NCI-H2196 treated with DMSO at 0.1 percent for 48 hours (cell line): ENCODE measurements around the gene TOMM6.

Experiments
- DNase-seq: peaks from one replicate; lab custom pipeline; 2025; ENCODE audit not compliant: unreplicated experiment; lab: John Stamatoyannopoulos, UW

The TOMM6 gene

DNA sequence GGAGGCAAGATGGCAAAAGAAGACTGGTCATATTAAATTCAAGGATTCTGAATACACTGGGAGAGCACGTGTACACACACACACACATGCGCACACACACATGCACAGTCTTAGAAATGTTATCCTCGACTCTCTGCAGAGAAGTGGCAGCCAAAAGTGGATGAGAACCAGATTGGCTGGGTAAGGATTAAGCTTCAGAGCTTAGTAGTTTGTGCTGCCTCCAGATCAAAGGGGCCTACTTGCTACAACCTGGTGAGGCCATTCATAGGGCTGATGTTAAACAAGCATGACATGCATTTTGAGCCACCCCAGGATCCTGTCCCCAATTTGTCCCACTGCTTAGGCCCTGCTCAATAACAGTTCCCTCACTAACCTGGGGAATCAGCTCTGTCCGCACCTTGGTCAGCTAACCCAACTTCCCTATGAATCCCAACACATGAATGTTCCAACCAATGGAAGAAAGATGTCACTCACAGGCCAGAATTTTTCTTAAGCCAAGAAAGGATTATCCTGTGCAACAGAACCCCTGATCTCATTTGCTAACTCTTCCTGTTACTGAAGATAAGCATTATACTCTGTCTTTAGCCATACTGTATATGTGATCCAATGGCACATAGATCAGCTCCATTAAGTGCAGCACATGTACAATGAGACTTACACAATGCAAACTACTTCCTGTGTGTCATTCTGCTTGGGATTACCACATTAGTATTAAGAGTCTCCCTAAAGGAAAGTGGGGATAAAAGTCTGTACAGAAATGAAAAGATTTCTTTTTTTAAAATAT, 31.0 kb downstream of the TOMM6 start:
- no peak for DNase-seq

- no peak for DNase-seq
Measured at GRCh38 chr6:41821266-41821665, 33.8 kb downstream of the TOMM6 start.

DNA sequence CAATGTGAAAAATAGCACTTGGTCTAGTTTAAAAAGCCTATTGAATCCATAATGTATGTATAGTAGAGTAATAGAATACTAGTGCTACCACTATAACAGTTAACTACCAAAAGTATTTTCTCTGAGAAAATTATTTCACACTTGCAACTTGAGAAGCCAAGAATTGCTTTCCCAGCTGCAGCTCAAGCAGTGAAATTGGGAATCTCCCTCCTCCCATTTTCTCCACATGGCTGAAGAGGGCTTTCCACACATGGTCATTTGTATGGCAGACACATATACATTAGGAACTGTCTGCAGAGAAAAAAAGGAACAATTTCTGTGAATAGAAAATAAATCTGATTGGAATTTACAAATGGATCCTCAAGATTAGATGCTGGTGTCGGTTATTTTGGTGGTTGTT, 34.5 kb downstream of the TOMM6 start:
- DNase-seq: no peak

GRCh38 chr6:41823178-41823577, 35.7 kb downstream of the TOMM6 start:
- DNase-seq: no peak

DNA sequence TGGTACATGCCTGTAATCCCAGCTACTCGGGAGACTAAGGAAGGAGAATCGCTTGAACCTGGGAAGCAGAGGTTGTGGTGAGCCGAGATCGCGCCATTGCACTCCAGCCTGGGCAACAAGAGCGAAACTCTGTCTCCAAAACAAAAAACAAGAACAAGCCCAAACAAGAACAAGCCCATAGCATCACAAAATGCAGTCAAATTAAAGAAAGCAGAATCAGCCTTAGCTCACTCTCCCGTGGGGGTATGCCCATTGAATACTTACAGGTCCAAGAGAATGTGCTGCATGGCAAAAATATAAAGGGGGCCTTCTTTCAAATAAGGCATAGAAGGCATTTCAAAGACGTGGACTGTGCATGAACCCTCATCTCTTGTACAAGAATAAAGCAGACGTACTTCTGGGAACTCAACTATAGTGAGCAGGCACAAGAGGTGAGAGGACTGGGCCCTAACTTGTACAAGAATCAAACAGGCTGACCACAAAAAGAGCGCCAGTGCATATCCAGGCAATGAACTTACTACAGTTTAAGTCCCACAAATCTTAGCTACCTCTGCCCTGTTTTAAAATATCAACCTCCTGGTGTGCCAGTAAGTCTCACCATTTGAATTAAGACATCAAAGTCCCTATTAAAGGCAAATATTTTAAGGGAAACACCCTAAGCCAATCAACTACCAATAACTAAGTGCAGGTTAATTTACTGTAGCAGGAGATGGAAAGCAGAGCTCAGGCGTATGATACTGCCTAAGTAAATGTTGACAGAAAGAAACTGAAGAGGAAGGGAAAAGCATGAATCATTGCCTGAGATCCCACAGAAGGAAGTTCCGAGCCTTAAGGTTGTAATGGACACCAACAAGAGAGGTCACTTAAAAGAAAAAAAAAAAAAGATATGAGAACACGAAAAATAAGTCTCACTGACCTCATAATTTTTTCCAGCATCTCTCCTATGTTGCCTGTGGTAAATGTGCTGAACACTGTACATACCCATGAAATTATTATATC, 37.4 kb downstream of the TOMM6 start:
- DNase-seq: peak; percentile 25

GRCh38 chr6:41826343-41827022, 39.0 kb downstream of the TOMM6 start:
- no peak for DNase-seq

DNA sequence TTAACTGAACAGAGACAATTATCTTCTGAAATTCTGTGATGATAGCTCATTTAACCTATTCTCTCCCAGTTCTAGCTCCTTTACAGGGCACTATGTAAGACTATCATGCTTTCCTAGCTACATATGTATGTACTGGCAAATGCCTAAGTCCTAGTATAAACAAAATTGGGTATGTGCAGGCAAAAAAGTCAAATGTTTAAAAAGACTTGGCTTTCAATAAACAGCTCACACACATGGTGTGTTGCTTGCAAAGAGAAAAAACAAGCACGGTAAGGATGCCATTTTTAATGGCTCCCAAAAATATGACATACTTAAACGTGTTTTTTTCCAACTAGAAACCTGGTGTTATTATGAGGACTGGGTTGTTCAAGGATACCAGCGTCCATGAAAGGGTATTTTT, 44.8 kb downstream of the TOMM6 start:
- DNase-seq: no peak

- no peak for DNase-seq
Measured at GRCh38 chr6:41836022-41836659, 48.6 kb downstream of the TOMM6 start.

- DNase-seq: no peak
Measured at GRCh38 chr6:41836660-41837052, 49.2 kb downstream of the TOMM6 start.
